Thyroid gland (tissue), 4 donors: Measurements from ENCODE around the gene NCOR1. TPM values are rescaled to one million over a fixed set of nuclear protein-coding genes. Genes with fewer than 3 reads are reported as not detected.
"Not testable (repeated sequence)": the region's sequence is repeated elsewhere in the genome, so short reads cannot be mapped to it uniquely, and the experiment has no call there.

Experiments used
- DNase-seq, 2 donors: peaks; one replicate each; pipeline ENCODE4 v3.0.0-alpha.2; 2019
- H3K27ac ChIP-seq, 3 donors: fragments of 200-600 bp; sonication (generic); 1 replicate in 2 of 3; 2 replicates in 1 of 3; pipeline ENCODE4 v1.5.1; 2016 to 2019; ENCODE audit warnings: mild to moderate bottlenecking in 1 of 3, moderate library complexity in 1 of 3
- H3K27me3 ChIP-seq: fragments of 200-600 bp; sonication (generic); one replicate; pipeline ENCODE4 v1.5.1; 2019
- H3K36me3 ChIP-seq, 2 donors: fragments of 200-600 bp; sonication (generic); one replicate each; pipeline ENCODE4 v1.5.1; 2016 to 2019
- H3K4me1 ChIP-seq, 2 donors: fragments of 200-600 bp; sonication (generic); one replicate each; pipeline ENCODE4 v1.5.1; 2017 to 2019
- H3K4me3 ChIP-seq, 3 donors: fragments of 200-600 bp; sonication (generic); replicated peaks in 1 of 3; 1 replicate in 2 of 3; 2 replicates in 1 of 3; pipeline ENCODE4 v1.5.1; 2016; ENCODE audit warnings: mild to moderate bottlenecking in 1 of 3
- H3K9me3 ChIP-seq: fragments of 200-600 bp; sonication (generic); one replicate; pipeline ENCODE4 v1.5.1; 2017
- CTCF ChIP-seq, 6 experiments: fragments of 200-600 bp in 3 of 6; fragments of 450-650 bp in 3 of 6; sonication (generic) in 3 of 6; IDR thresholded peaks; one replicate each; pipeline ENCODE4 v1.5.1; 2016 to 2019; ENCODE audit warnings: antibody characterized with exemption in 6 of 6, mild to moderate bottlenecking in 2 of 6, inconsistent platforms in 1 of 6, moderate library complexity in 1 of 6
- POLR2A ChIP-seq, 2 donors: fragments of 450-650 bp; IDR thresholded peaks; one replicate each; pipeline ENCODE4 v1.6.1; 2017; ENCODE audit warnings: antibody characterized with exemption in 2 of 2, mild to moderate bottlenecking in 2 of 2, moderate library complexity in 1 of 2
- WGBS, 2 donors: methylation state at CpG; one replicate each; pipeline ENCODE4 v1.1.5; 2017; 5-methylcytosine and 5-hydroxymethylcytosine counted together
- intact Hi-C: fragments of 100-400 bp; cut with DNase I; formaldehyde crosslinking; loops from one replicate; pipeline ENCODE4 v1.15.1; 2023
- total RNA-seq, 4 donors: library from RNA; depleted of rRNA; stranded (reverse); fragments of >200 nt; gene quantifications; one replicate each; pipeline ENCODE4 v1.2.3, GENCODE V29; 2016

NCOR1 gene
- total RNA-seq, 4 donors from 2014 or later, result 141 to 206 (median 204) TPM

- TF ChIP-seq POLR2A (IDR thresholded peaks at IDR 0.05) (no peak), CTCF (IDR thresholded peaks at IDR 0.05) (no peak)
- peak; percentile 52 to 57 for DNase-seq
- H3K27me3 ChIP-seq, result no peaks in the 10 kb centered on the region
- H3K4me1 ChIP-seq, result peaks cover 17 to 29% of the 10 kb centered on the region in 2 donors
- intact Hi-C loops, result no loop called here
- peak overlapping the region; percentile 83 to 99 (median 96) for H3K4me3 ChIP-seq
- no peaks in the 10 kb centered on the region for H3K9me3 ChIP-seq
- 1 to 3% methylated on average over 7 to 25 of the region's 27 CpGs for WGBS, 2 donors
- peak overlapping the region; percentile 90 to 97 (median 95) for H3K27ac ChIP-seq
- no peaks in the 10 kb centered on the region for H3K36me3 ChIP-seq
Observed at GRCh38 chr17:16215002-16215272, 397 bp downstream of the NCOR1 start.

DNA sequence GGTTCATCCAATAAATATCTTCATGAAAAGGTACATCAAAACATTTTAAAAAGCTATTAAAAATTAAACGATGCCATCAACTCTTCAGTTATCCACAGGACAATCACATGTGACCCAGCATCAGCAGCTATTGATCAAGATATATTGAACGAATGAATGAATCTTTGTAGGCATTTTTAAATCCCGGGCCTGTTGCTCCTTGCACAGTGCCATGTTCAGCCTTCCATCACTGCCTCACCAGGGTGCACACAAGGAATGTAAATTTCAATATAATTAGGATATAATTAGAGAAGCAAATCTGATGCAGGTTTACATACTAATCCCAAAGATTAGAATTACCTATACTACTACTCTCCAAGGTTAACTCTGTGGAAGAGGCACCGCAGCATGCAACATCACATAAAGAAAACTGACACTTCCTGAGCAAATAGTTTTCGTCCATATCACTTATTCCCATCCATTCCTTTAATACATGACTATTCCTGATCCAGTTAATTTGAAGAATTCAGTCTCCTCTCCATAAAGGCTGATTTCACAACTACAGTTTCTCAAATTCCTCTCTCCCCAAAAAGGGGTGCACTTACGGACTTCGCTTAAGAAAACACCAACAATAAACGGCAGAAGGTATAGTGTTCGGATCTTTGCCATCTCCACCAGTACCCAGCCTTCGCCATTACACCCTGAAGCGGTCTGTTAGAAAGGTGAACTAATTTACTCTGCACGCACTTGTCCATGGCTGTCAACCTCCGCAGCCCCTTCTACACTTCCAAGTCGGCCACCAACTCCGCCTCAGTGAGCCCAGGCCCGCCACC is 938 bp downstream of the NCOR1 start:
- WGBS, 2 donors, result 5% methylated on average over 16 of the region's 16 CpGs
- Histone ChIP-seq H3K9me3 (no peaks in the 10 kb centered on the region), H3K36me3 (no peaks in the 10 kb centered on the region), H3K4me3 (peak overlapping the region; percentile 83 to 99 (median 96)), H3K27ac (peak overlapping the region; percentile 90 to 97 (median 95)), H3K4me1 (peaks cover 17 to 29% of the 10 kb centered on the region in 2 donors), H3K27me3 (no peaks in the 10 kb centered on the region)
- TF ChIP-seq POLR2A (IDR thresholded peaks at IDR 0.05) (no peak), CTCF (IDR thresholded peaks at IDR 0.05) (no peak)
- no peak for DNase-seq
- intact Hi-C loops, result no loop called here

GRCh38 chr17:16212793-16213192 is 2.5 kb downstream of the NCOR1 start:
- intact Hi-C loops, result no loop called here
- no peak for TF ChIP-seq POLR2A (IDR thresholded peaks at IDR 0.05)
- no peak for TF ChIP-seq CTCF (IDR thresholded peaks at IDR 0.05)
- no peaks in the 10 kb centered on the region for H3K36me3 ChIP-seq
- no peaks in the 10 kb centered on the region for H3K27me3 ChIP-seq
- H3K4me3 ChIP-seq, result no peak overlapping the region
- H3K4me1 ChIP-seq, result peaks cover 9 to 23% of the 10 kb centered on the region in 2 donors
- WGBS, 2 donors, result 90 to 93% methylated on average over 6 of the region's 6 CpGs
- no peaks in the 10 kb centered on the region for H3K9me3 ChIP-seq
- no peak for DNase-seq
- H3K27ac ChIP-seq, result no peak overlapping the region

DNA sequence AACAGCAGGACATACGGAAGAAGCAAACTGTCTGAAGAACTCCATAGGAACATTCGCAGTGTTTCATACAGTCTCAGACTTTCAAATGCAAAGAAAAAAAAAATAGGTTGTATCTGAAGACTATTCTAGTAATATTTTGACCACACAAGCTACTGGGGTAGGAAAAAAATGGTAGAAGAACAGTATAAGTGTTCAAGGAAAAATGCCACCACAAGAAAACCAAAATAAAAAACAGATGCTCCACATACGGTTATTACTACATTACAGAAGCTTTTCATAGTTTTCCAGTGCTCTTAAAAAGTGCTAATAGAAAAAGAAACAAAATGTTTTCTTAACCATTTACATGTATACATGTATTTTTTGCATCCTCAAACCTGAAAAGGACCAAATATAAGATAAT is 3.7 kb downstream of the NCOR1 start:
- Histone ChIP-seq H3K27ac (no peak overlapping the region), H3K36me3 (no peaks in the 10 kb centered on the region), H3K4me1 (peaks cover 9 to 19% of the 10 kb centered on the region in 2 donors), H3K4me3 (no peak overlapping the region), H3K9me3 (no peaks in the 10 kb centered on the region), H3K27me3 (no peaks in the 10 kb centered on the region)
- intact Hi-C loops, result no loop called here
- no peak for DNase-seq
- TF ChIP-seq CTCF (IDR thresholded peaks at IDR 0.05) (no peak), POLR2A (IDR thresholded peaks at IDR 0.05) (no peak)
- 84 to 86% methylated on average over 3 of the region's 3 CpGs for WGBS, 2 donors

- H3K27ac ChIP-seq, DNase-seq, H3K27me3 ChIP-seq, H3K9me3 ChIP-seq, H3K36me3 ChIP-seq, intact Hi-C loops, H3K4me3 ChIP-seq: not testable (repeated sequence)
- H3K4me1 ChIP-seq, result peaks cover 37 to 45% of the 10 kb centered on the region in 2 donors
- WGBS, 2 donors, result 91 to 92% methylated on average over 6 of the region's 6 CpGs
Observed at GRCh38 chr17:16204763-16205162, 10.6 kb downstream of the NCOR1 start.

GRCh38 chr17:16202554-16203500 is 12.5 kb downstream of the NCOR1 start:
- H3K9me3 ChIP-seq, intact Hi-C loops, H3K27me3 ChIP-seq, H3K36me3 ChIP-seq, H3K4me3 ChIP-seq: not testable (repeated sequence)
- Histone ChIP-seq H3K27ac (peak overlapping the region; percentile 55 to 78 (median 66)), H3K4me1 (peaks cover 39 to 54% of the 10 kb centered on the region in 2 donors)
- DNase-seq, result peak; percentile 55
- 38 to 42% methylated on average over 5 of the region's 5 CpGs for WGBS, 2 donors

DNA sequence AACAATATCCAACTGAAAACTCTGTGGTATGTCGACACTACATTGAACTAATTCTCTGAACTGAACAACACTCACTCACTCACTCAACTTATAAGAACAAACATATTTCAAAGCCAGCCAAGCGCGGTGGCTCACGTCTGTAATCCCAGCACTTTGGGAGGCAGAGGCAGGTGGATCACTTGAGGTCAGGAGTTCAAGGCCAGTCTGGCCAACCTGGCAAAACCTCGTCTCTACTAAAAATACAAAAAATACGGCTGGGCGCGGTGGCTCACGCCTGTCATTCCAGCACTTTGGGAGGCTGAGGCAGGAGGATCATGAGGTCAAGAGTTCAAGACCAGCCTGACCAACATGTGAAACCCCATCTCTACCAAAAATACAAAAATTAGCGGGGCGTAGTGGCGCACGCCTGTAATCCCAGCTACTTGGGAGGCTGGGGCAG is 13.6 kb downstream of the NCOR1 start:
- DNase-seq, result peak; percentile 44 to 47
- WGBS, 2 donors, result 71 to 77% methylated on average over 13 of the region's 13 CpGs
- H3K36me3 ChIP-seq, H3K9me3 ChIP-seq, H3K4me3 ChIP-seq, intact Hi-C loops, H3K27me3 ChIP-seq: not testable (repeated sequence)
- Histone ChIP-seq H3K4me1 (peaks cover 39 to 54% of the 10 kb centered on the region in 2 donors), H3K27ac (peak overlapping the region; percentile 41 to 66 (median 47))
